Measurements from ENCODE around the gene PTGER2. TPM values are rescaled to one million over a fixed set of nuclear protein-coding genes. Genes with fewer than 3 reads are reported as not detected.
A peak's percentile ranks its signal among the peaks of the same experiment; 100 is the strongest.

PTGER2 gene
- total and polyA plus RNA-seq, 2 of the 8 experiments (the other 6 are each of a cell fraction or from before 2014, with no cell fraction given) = 1.2 TPM

DNA sequence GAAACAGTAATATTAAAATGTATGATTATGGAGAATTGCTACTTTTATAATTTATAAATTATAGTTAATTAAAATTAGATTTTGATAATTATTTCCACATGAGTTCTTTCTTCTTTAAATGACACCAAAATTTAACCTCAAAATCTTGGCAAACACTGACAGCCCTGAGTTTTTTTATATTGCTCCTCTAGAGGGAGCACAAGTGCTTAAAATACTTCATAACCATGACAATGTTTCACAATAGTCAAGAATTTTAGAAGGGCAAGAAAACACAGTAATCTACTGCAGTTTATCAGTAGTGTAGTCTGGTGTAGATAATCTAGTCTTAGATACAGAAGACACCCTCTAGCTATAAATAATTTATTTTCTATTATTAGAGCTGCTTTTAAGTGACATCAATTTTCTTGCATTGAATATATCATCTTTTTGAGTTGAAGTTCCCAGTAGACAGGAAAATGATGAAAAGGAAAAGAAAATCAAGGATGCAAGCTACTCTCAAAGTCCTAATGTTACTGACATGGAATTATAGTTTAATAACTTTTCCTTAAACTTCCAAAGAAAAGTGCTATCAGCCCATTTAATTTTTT, 14.3 kb upstream of the PTGER2 start:
- H2BK12ac ChIP-seq (ENCODE audit: low read depth, low read length) = no peak overlapping the region
- H3K4me3 ChIP-seq (ENCODE audit: extremely low read depth in 1 of 4, insufficient read depth in 2 of 4, low read depth in 3 of 4, low read length in 4 of 4) = no peak overlapping the region
- H3K23me2 ChIP-seq (ENCODE audit: low read depth, low read length) = 0 out of 2 replicates have a peak, but pooled peaks cover 2% of the 10 kb centered on the region
- H3K18ac ChIP-seq (ENCODE audit: extremely low read depth, low read length) = no peak overlapping the region
- H3K79me2 ChIP-seq (ENCODE audit: control insufficient read depth in 1 of 2, insufficient read depth in 2 of 2, low read length in 2 of 2) = no peaks in the 10 kb centered on the region
- no peak overlapping the region for H2AK5ac ChIP-seq (ENCODE audit: low read depth, low read length)
- H4K8ac ChIP-seq (ENCODE audit: extremely low read depth, insufficient read depth, low read length) = no peak overlapping the region
- no peak for TF ChIP-seq GTF2F1 (IDR thresholded peaks at IDR 0.05; ENCODE audit: borderline replicate concordance, low read depth, low read length)
- peak in 2 of 3 experiments; percentile 30 to 50; a peak in 2 of 4 replicates for TF ChIP-seq CTCF (IDR thresholded peaks at IDR 0.05; ENCODE audit: control extremely low read depth in 1 of 3, insufficient read depth in 1 of 3, low read depth in 1 of 3, low read length in 3 of 3)
- no peak for TF ChIP-seq RBBP5 (IDR thresholded peaks at IDR 0.05; ENCODE audit: borderline replicate concordance, low read depth, low read length)
- peak; percentile 96 for TF ChIP-seq CEBPB (IDR thresholded peaks at IDR 0.05; ENCODE audit: low read depth, low read length)
- TF ChIP-seq RAD21 (IDR thresholded peaks at IDR 0.05 in 1 of 2, conservative IDR thresholded peaks at IDR 0.05 in 1 of 2; ENCODE audit: low read depth in 2 of 2, low read length in 2 of 2) = peak; percentile 70 to 73
- no peak for TF ChIP-seq SRF (IDR thresholded peaks at IDR 0.05; ENCODE audit: low read depth, low read length)
- H3K9ac ChIP-seq (replicated peaks in 1 of 4; ENCODE audit: extremely low read depth in 1 of 4, low read depth in 3 of 4, low read length in 3 of 4) = no peak overlapping the region
- H3K4me2 ChIP-seq (ENCODE audit: insufficient read depth in 1 of 2, low read depth in 2 of 2, low read length in 2 of 2) = no peak overlapping the region
- no peaks in the 10 kb centered on the region for H3K27me3 ChIP-seq (replicated peaks in 1 of 4; ENCODE audit: control insufficient read depth in 3 of 4, extremely low read depth in 1 of 4, insufficient read depth in 3 of 4, low read length in 3 of 4)
- no peaks in the 10 kb centered on the region; a peak in 1 of 7 replicates for H3K4me1 ChIP-seq (replicated peaks in 1 of 4; ENCODE audit: control insufficient read depth in 3 of 4, insufficient read depth in 4 of 4, low read length in 3 of 4)
- no peak overlapping the region for H3K56ac ChIP-seq (replicated peaks; ENCODE audit: insufficient read length, low read depth, low read length)
- DNase-seq (ENCODE audit: low read depth in 1 of 2, low spot score in 2 of 2) (no peak), FAIRE-seq (no peak)
- no peaks in the 10 kb centered on the region for H3K36me3 ChIP-seq (ENCODE audit: control insufficient read depth in 2 of 4, insufficient read depth in 4 of 4, low read length in 3 of 4)
- no peak overlapping the region for H3K27ac ChIP-seq (ENCODE audit: low read depth, low read length)
- H2AFZ ChIP-seq (ENCODE audit: low read length) = no peak overlapping the region
- no peak overlapping the region for H3K23ac ChIP-seq (ENCODE audit: insufficient read length)
- ChIA-PET POLR2A (ENCODE audit: partially characterized antibody) (no interaction called here), CTCF (ENCODE audit: partially characterized antibody) (interaction anchor here (0.6 to 2.2 kb wide), 21 partner anchors 9 to 490 kb away, joined by 3 to 11 read pairs (median 4); partner anchors contain the start of gene PTGER2)
- no peak overlapping the region for H2BK15ac ChIP-seq (ENCODE audit: low read length)
- H3K14ac ChIP-seq (ENCODE audit: insufficient read length) = no peak overlapping the region
- no peaks in the 10 kb centered on the region for H4K20me1 ChIP-seq (replicated peaks in 1 of 2; ENCODE audit: control insufficient read depth in 1 of 2, insufficient read depth in 2 of 2, low read length in 2 of 2)
- H3K4ac ChIP-seq (replicated peaks; ENCODE audit: insufficient read length, low read depth, low read length) = no peak overlapping the region
- H4K5ac ChIP-seq (ENCODE audit: insufficient read length, low read depth, low read length) = no peak overlapping the region
- no peaks in the 10 kb centered on the region for H3K9me3 ChIP-seq (ENCODE audit: insufficient read depth in 2 of 2, low read depth in 1 of 2, low read length in 1 of 2)
- H3K79me1 ChIP-seq (ENCODE audit: low read depth, low read length) = no peaks in the 10 kb centered on the region
- no peak overlapping the region for H2BK20ac ChIP-seq (ENCODE audit: low read length)
- H2BK5ac ChIP-seq (ENCODE audit: low read depth, low read length) = no peak overlapping the region
- no peak overlapping the region for H2BK120ac ChIP-seq (replicated peaks; ENCODE audit: low read depth, low read length)
- H4K91ac ChIP-seq (replicated peaks; ENCODE audit: insufficient read length, low read length) = no peak overlapping the region
